BE2C (cell line): ENCODE data around the gene GRIK2.

Experiments
- DNase-seq: peaks from one replicate; pipeline ENCODE4 v3.0.0-alpha.2; 2020
- H3K27me3 ChIP-seq: fragments of 250-450 bp; sonication (Bioruptor Pico); 2 replicates; pipeline ENCODE4 v1.5.1; 2020; ENCODE audit warnings: mild to moderate bottlenecking
- H3K36me3 ChIP-seq: fragments of 250-450 bp; sonication (Bioruptor Pico); 2 replicates; pipeline ENCODE4 v1.5.1; 2020; ENCODE audit warnings: mild to moderate bottlenecking
- H3K4me1 ChIP-seq: fragments of 250-450 bp; sonication (Bioruptor Pico); 2 replicates; pipeline ENCODE4 v1.5.1; 2020
- H3K4me3 ChIP-seq: 2 replicates; pipeline ENCODE4 v1.5.1; 2011; ENCODE audit warnings: low read depth, low read length
- H3K9me3 ChIP-seq: fragments of 250-450 bp; sonication (Bioruptor Pico); 2 replicates; pipeline ENCODE4 v1.5.1; 2020
- CTCF ChIP-seq: IDR thresholded peaks from 2 replicates; pipeline ENCODE4 v1.5.1; 2012; ENCODE audit warnings: mild to moderate bottlenecking, low read depth, low read length

Gene GRIK2

GRCh38 chr6:102028176-102028575 is 634.7 kb downstream of the GRIK2 start:
- H3K9me3 ChIP-seq = no peaks in the 10 kb centered on the region
- no peak overlapping the region for H3K4me3 ChIP-seq
- no peaks in the 10 kb centered on the region for H3K36me3 ChIP-seq
- H3K27me3 ChIP-seq = no peaks in the 10 kb centered on the region
- no peak for DNase-seq
- TF ChIP-seq CTCF = no peak
- H3K4me1 ChIP-seq = peaks cover 4% of the 10 kb centered on the region; the same call in 1 of the 2 replicates

- no peak for TF ChIP-seq CTCF
Observed at GRCh38 chr6:102038964-102039363, 645.5 kb downstream of the GRIK2 start.

GRCh38 chr6:102039441-102039840 is 645.9 kb downstream of the GRIK2 start:
- H3K9me3 ChIP-seq = no peaks in the 10 kb centered on the region
- H3K4me3 ChIP-seq = no peak overlapping the region
- no peak for DNase-seq
- H3K4me1 ChIP-seq = peaks cover 4% of the 10 kb centered on the region
- no peak for TF ChIP-seq CTCF
- no peaks in the 10 kb centered on the region for H3K36me3 ChIP-seq
- H3K27me3 ChIP-seq = no peaks in the 10 kb centered on the region

More at GRCh38 chr6:102038964-102039363, 645.5 kb downstream of the GRIK2 start:
- Histone ChIP-seq H3K4me1 (peaks cover 6% of the 10 kb centered on the region), H3K4me3 (no peak overlapping the region), H3K9me3 (no peaks in the 10 kb centered on the region), H3K27me3 (no peaks in the 10 kb centered on the region), H3K36me3 (no peaks in the 10 kb centered on the region)
- DNase-seq = no peak

- no peak for DNase-seq
- no peak for TF ChIP-seq CTCF
- H3K9me3 ChIP-seq = no peaks in the 10 kb centered on the region
- H3K27me3 ChIP-seq = no peaks in the 10 kb centered on the region
- H3K4me1 ChIP-seq = no peaks in the 10 kb centered on the region
- no peak overlapping the region for H3K4me3 ChIP-seq
- no peaks in the 10 kb centered on the region for H3K36me3 ChIP-seq
Observed at GRCh38 chr6:102051001-102051400, 657.5 kb downstream of the GRIK2 start.

GRCh38 chr6:102051720-102052119 is 658.2 kb downstream of the GRIK2 start:
- Histone ChIP-seq H3K27me3 (no peaks in the 10 kb centered on the region), H3K4me1 (no peaks in the 10 kb centered on the region), H3K4me3 (no peak overlapping the region), H3K9me3 (no peaks in the 10 kb centered on the region), H3K36me3 (no peaks in the 10 kb centered on the region)
- no peak for TF ChIP-seq CTCF
- DNase-seq = no peak

- H3K4me1 ChIP-seq = peaks cover 3% of the 10 kb centered on the region
- TF ChIP-seq CTCF = no peak
- no peak for DNase-seq
Observed at GRCh38 chr6:102064142-102064541, 670.6 kb downstream of the GRIK2 start.

More at GRCh38 chr6:102064142-102064541, 670.6 kb downstream of the GRIK2 start:
- Histone ChIP-seq H3K9me3 (no peaks in the 10 kb centered on the region), H3K36me3 (peaks cover 9% of the 10 kb centered on the region), H3K4me3 (no peak overlapping the region), H3K27me3 (no peaks in the 10 kb centered on the region)
